ENCODE measurements around the gene HIF3A.
"Not testable (repeated sequence)": the region's sequence is repeated elsewhere in the genome, so short reads cannot be mapped to it uniquely, and the experiment has no call there.

Gene HIF3A

DNA sequence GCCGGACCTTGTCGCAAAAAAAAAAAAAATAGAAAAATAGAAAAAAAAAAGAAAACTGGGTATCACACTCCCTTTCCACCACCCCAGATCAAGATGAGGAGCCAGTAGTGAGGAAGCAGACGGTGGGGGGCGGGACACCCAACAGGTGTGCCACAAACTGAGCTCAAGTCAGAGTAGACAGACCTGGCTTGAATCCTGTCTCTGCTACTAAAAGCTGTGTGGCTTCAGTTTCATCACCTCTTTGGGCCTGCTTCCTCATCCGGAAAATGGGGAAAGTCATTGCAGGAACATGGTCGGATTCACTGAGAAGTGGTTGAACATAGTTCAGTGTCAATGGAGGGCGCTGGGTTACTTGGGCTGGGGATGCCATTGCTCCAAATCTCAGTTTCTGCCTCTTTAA lies 2.9 kb downstream of the HIF3A start:
- TF ChIP-seq POLR2A (IDR thresholded peaks at IDR 0.05; ENCODE audit: low read depth, low read length): no peak
- FAIRE-seq (no peak), DNase-seq (ENCODE audit: insufficient read length, low spot score) (no peak)

DNA sequence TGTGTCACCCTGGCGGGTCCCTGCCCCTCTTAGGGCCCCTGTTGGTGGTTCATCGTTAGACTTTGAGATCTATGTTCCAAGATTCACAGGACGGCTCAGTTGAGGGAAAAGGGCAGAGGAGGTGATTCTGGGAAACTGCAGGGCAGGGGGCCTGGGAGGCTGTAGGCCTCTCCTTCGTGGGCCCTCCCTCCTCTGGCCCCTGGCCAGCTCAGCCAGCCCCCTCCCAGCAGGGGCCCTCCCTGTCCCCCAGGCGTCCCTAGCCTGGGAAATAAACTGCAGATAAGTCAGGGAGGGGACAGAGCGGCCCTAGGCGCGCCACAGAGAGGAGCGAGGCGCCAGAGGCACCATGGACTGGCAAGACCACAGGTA lies 6.5 kb downstream of the HIF3A start:
- DNase-seq (ENCODE audit: insufficient read length, low spot score) (no peak), FAIRE-seq (no peak)
- TF ChIP-seq POLR2A (IDR thresholded peaks at IDR 0.05; ENCODE audit: low read depth, low read length): no peak

DNA sequence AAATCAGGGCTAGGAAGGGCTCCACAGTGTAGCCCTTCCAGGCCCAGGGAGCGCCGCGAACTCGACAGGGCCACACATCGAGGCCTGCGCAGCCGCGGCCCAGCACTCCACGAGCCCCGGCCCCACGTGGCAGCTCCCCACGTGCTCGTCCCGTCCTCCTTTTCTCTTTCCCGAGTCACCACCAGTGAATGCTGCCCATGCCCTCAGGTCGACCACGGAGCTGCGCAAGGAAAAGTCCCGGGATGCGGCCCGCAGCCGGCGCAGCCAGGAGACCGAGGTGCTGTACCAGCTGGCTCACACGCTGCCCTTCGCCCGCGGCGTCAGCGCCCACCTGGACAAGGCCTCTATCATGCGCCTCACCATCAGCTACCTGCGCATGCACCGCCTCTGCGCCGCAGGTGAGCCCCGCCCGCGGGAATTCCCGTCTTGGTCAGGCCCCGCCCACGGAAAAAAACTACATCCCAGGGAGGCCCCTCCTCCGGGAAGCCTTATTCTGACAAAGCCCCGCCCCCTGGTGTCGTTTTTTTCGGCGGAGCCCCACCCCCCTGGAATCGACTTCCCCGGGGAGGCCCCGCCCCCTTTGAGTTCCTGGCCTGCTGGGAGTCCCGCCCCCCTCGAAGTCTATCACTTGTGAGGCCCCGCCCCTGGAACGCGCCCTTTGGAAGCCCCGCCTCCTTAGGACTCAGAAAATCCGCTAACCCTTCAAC lies 7.0 kb downstream of the HIF3A start:
- DNase-seq (ENCODE audit: insufficient read length, low spot score) (no peak), FAIRE-seq (no peak)
- no peak for TF ChIP-seq POLR2A (IDR thresholded peaks at IDR 0.05; ENCODE audit: low read depth, low read length)

DNA sequence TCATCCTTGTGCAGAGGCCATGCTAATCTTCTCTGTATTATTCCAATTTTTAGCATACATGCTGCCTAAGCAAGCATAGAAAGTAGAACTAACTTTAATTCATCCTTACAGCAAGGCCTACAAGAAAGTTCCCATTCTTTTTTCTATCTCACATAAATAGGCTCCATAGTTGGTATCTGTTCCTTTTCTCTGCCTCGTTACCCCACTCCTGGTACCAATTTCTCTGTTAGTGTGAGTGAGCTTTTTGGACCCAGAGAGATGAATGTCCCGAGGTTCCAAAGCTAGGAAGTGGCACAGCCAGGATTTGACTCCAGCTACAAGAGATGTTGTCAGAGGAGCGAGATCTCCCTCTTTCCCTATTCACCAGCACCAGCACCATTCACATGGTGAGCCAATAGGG lies 9.7 kb downstream of the HIF3A start:
- DNase-seq (ENCODE audit: insufficient read length, low spot score) (no peak), FAIRE-seq (no peak)
- no peak for TF ChIP-seq POLR2A (IDR thresholded peaks at IDR 0.05; ENCODE audit: low read depth, low read length)

DNA sequence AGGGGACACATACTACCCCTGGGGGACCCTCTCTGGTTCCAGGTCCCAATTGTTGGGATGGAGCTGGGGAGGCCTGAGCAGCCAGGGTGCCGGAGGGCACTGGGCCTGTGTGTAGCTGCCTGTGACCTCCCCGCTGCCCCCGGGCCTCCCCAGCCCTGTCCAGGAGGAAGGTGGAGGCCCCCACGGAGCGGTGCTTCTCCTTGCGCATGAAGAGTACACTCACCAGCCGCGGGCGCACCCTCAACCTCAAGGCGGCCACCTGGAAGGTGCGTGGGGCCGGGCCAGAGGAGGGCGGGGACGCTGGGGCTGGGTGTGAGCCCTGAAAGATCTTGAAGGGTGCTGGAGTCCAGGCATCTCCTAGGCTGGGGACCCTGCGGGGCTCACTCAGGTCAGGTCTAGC lies 11.7 kb downstream of the HIF3A start:
- FAIRE-seq: no peak
- no peak for DNase-seq (ENCODE audit: insufficient read length, low spot score)
- TF ChIP-seq POLR2A (IDR thresholded peaks at IDR 0.05; ENCODE audit: low read depth, low read length): no peak

DNA sequence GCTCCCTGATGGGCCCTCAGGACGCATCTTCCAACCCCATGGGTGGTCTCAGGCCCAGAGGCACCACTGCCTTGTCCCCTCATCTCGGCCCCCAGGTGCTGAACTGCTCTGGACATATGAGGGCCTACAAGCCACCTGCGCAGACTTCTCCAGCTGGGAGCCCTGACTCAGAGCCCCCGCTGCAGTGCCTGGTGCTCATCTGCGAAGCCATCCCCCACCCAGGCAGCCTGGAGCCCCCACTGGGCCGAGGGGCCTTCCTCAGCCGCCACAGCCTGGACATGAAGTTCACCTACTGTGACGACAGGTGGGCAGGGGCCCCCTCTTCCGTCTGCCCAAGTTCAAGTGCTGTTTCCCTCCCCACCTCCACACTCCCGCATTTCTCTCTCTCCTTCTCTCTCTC lies 12.2 kb downstream of the HIF3A start:
- FAIRE-seq: no peak
- DNase-seq (ENCODE audit: insufficient read length, low spot score): no peak
- no peak for TF ChIP-seq POLR2A (IDR thresholded peaks at IDR 0.05; ENCODE audit: low read depth, low read length)

DNA sequence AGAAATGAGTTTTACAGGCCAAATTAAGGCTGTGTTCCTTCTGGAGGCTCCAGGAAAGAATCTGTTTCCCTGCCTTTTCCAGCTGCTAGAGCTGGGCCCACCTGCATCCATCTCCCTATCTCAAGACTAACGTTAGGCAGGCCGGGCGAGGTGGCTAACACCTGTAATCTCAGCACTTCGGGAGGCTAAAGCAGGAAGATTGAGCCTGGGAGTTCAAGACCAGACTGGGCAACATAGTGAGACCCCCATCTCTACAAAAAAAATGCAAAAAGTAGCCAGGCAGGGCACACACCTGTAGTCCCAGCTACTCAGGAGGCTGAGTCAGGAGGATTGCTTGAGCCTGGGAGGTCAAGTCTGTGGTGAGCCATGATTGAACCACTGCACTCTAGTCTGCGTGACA lies 14.6 kb downstream of the HIF3A start:
- FAIRE-seq: no peak
- DNase-seq (ENCODE audit: insufficient read length, low spot score): no peak
- TF ChIP-seq POLR2A (IDR thresholded peaks at IDR 0.05; ENCODE audit: low read depth, low read length): no peak

DNA sequence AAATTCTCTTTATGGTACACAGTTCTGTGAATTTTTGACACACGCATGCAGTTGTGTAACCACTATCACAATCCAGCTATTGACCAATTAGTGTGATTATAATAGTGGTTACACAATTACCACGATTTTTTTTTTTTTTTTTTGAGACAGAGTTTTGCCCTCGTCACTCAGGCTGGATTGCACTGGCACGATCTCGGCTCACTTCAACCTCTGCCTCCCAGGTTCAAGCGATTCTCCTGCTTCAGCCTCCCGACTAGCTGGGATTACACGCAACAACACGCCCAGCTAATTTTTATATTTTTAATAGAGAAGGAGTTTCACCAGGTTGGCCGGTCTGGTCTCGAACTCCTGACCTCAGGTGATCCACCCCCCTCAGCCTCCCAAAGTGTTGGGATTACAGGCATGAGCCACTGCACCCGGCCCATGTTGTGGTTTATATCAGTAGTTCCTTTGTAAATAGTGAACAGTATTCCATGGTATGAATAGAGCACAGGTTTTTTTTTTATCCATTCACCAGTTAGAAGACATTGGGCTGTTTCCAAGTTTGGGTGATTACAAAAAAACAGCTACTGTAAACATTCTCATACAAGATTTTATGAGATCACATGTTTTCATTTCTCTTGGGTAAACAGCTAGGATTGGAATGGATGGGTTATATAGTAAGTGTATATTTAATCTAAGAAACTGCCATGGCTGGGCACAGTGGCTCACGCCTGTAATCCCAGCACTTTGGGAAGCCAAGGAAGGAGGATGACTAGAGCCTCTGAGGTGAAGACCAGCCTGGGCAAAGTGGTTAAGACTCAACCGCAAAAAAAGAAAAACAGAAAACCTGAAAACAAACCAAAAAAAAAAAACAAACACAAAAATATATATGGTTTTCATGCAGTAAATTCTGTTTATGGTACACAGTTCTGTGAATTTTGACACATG lies 17.0 kb downstream of the HIF3A start:
- FAIRE-seq; DNase-seq (ENCODE audit: insufficient read length, low spot score): not testable (repeated sequence)

DNA sequence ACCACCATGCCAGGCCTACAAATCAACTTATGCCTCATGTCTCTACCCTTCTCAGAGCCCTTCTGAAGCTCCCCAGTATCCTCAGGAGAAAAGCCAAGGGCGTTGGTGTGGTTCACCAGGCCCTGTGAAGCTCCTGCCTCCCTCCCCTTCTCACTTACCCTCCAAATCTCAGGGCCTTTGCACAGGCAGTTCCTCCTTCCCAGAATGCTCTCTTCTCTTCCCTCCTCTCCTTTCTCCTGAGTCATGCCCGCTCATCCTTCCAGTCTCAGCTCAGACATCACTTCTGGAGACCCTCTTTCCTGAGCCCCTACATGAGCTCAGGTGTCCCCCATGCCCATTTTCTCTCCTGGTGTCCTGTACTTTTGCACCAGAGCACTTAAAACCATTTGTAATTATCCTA lies 20.5 kb downstream of the HIF3A start:
- no peak for TF ChIP-seq POLR2A (IDR thresholded peaks at IDR 0.05; ENCODE audit: low read depth, low read length)
- FAIRE-seq (no peak), DNase-seq (ENCODE audit: insufficient read length, low spot score) (no peak)

GRCh38 chr19:46319613-46320012 lies 22.8 kb downstream of the HIF3A start:
- FAIRE-seq (no peak), DNase-seq (ENCODE audit: insufficient read length, low spot score) (no peak)
- TF ChIP-seq POLR2A (IDR thresholded peaks at IDR 0.05; ENCODE audit: low read depth, low read length): no peak

DNA sequence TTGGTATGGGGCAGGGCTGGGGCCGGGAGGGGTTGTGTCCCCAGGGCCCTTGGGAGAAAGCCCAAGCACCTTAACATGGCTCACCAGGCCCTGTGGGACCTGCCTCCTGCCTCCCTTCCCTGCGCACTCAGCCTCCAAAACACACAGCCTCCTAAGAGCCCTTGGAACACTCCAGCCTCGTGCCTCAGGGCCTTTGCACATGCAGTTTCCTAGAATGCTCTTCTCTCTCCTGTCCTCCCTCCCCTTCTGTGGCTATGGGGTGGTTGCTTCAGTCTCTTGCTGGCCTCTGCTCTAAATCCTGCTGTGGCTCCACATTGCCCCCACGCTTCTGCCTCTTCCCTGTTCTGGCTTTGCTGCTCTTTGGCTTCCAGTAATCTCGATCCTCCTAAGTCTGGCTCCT lies 23.7 kb downstream of the HIF3A start:
- DNase-seq (ENCODE audit: insufficient read length, low spot score): no peak
- no peak for TF ChIP-seq POLR2A (IDR thresholded peaks at IDR 0.05; ENCODE audit: low read depth, low read length)
- FAIRE-seq: no peak

DNA sequence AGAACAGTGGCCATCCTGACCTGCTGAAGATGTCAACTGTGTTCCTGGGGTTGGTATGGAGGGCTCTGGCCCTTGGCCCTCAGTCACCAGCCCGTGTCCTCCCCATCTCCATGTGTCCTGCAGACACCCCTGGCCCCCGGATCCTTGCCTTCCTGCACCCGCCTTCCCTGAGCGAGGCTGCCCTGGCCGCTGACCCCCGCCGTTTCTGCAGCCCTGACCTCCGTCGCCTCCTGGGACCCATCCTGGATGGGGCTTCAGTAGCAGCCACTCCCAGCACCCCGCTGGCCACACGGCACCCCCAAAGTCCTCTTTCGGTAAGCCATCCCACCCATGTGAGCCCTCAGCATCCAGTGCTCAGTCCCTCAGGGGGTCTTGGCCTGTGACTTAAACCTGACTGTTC lies 24.8 kb downstream of the HIF3A start:
- no peak for DNase-seq (ENCODE audit: insufficient read length, low spot score)
- no peak for TF ChIP-seq POLR2A (IDR thresholded peaks at IDR 0.05; ENCODE audit: low read depth, low read length)
- no peak for FAIRE-seq

GRCh38 chr19:46323227-46323626 lies 26.4 kb downstream of the HIF3A start:
- FAIRE-seq; DNase-seq (ENCODE audit: insufficient read length, low spot score): not testable (repeated sequence)

GRCh38 chr19:46324277-46324676 lies 27.4 kb downstream of the HIF3A start:
- DNase-seq (ENCODE audit: insufficient read length, low spot score) (no peak), FAIRE-seq (no peak)
- TF ChIP-seq POLR2A (IDR thresholded peaks at IDR 0.05; ENCODE audit: low read depth, low read length): no peak

DNA sequence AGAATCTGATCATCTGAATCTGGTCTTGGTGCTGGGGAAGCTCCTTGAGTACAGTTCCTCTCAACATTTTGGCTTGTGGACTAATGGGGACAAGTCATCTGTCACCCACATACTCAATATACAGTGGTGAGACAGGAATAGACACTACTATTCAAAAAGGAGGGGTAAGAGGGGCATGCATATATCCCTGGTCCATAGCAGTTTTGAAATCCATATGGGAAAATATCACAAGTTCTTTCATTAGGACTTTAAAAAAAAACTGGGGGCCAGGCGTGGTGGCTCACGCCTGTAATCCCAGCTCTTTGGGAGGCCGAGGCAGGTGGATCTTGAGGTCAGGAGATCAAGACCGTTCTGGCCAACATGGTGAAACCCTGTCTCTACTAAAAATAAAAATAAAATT lies 29.8 kb downstream of the HIF3A start:
- TF ChIP-seq POLR2A (IDR thresholded peaks at IDR 0.05; ENCODE audit: low read depth, low read length): no peak
- DNase-seq (ENCODE audit: insufficient read length, low spot score) (no peak), FAIRE-seq (no peak)

Measured in H54 (cell line).